ENCODE data around the gene RNASEH2A. TPM values are rescaled to one million over a fixed set of nuclear protein-coding genes. Genes with fewer than 3 reads are reported as not detected.

Gene RNASEH2A
- total RNA-seq, 1 donor from 2014 or later: 17.2 TPM

- DNase-seq (ENCODE audit: extremely low read depth, low read depth, low spot score): no peak
Observed at GRCh38 chr19:12782424-12783290, 23.7 kb upstream of the RNASEH2A start.

- no peak for DNase-seq (ENCODE audit: extremely low read depth, low read depth, low spot score)
Observed at GRCh38 chr19:12783291-12783848, 23.0 kb upstream of the RNASEH2A start.

- DNase-seq (ENCODE audit: extremely low read depth, low read depth, low spot score): no peak
Observed at GRCh38 chr19:12783849-12784393, 22.5 kb upstream of the RNASEH2A start.

- no peak for DNase-seq (ENCODE audit: extremely low read depth, low read depth, low spot score)
Observed at GRCh38 chr19:12784394-12784870, 22.0 kb upstream of the RNASEH2A start.

DNA sequence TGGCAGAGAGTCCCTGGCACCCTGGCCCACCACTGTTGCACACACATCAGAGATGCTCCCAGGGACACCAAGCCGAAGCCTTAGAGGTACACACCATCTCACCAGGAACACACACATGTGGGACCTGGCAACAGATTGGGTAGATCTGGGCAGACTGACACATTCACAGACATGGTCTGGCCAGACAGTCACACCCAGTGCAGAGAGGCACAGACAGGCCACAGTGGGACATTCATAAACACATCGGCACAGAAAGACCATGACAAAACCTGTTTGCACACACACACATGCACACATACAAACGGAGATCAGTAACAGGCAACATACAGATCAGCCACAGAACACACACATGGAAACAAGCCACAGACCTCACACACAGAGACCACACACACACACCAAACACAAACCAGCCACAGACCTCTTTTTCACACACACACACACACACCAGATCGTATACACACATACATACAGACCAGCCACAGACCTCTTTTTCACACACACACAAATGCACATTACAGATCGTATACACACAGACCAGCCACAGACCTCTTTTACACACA, 21.4 kb upstream of the RNASEH2A start:
- DNase-seq (ENCODE audit: extremely low read depth, low read depth, low spot score): no peak

DNA sequence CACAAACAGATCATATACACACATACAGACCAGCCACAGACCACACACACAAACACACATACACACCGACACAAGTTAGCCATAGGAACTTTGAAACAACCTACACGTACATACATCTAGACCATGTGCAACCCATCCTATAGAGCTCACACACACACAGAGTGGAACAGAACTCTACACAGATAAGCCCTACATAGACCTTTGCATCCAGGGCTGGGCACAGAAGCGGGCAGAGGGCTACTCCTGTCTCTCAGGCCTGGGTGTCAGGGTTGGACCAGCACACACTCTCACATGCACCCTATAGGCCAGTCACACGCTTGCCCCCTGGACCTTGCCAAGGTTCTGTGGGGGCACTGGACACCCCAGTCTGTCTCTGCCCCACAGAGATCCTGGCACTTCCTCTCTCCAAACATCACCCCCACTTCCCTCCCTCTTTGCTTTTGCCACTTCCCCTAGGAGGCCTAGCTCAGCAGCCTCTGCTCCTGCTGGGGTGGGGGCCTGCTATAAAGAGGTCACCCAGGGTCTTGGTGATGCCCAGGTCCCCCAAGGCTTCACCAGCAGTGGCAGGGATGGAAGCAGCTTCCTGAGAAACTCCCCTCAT, 20.9 kb upstream of the RNASEH2A start:
- no peak for DNase-seq (ENCODE audit: extremely low read depth, low read depth, low spot score)

DNA sequence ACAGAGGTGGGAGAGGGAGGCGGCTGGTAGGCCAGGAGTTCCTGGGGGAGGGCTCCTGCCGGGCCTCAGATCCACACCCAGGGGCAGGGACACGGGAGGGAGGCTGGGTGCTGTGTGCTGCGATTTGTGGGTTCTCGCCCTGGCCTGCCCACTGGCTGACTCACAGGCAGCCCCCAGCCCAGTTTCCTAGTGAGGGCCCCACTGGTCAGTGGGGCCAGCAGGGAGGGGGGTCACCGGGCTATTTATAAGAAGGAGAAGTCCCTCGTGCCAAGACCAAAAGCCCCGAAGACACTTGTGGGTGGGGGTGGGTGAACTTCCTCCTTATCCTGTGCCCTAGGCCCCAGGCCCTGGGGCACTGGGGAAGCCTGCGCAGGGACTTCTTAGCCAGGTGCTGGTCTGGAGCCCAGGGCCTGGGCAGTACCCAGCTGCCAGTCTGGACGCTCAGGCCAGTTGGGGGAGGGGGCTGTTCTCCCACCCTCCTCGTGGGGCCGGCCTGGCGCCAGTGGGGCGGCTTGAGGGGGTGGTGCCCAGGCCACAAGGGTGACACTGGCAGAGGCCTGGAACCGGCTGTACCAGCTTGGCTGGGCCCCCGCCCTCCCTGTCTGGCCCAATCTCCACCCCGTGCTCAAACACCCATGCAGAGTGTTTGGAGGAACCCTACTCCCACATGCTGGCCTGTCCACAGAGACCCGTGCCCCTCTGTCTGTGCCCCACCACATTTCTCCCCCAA, 20.1 kb upstream of the RNASEH2A start:
- DNase-seq (ENCODE audit: extremely low read depth, low read depth, low spot score): no peak

- no peak for DNase-seq (ENCODE audit: extremely low read depth, low read depth, low spot score)
Observed at GRCh38 chr19:12786952-12787351, 19.4 kb upstream of the RNASEH2A start.

DNA sequence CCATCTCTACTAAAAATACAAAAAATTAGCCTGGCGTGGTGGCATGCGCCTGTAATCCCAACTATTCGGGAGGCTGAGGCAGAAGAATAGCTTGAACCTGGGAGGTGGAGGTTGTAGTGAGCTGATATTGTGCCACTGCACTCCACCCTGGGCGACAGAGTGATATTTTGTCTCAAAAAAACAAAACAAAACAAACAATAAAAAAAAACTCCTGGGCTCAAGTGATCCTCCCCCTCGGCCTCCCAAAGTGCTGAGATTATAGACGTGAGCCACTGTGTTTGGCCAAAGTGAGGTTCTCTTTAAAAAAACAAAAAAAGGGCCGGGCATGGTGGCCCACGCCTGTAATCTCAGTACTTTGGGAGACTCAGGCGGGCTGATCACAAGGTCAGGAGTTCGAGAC, 18.9 kb upstream of the RNASEH2A start:
- DNase-seq (ENCODE audit: extremely low read depth, low read depth, low spot score): no peak

GRCh38 chr19:12788042-12788681, 18.2 kb upstream of the RNASEH2A start:
- no peak for DNase-seq (ENCODE audit: extremely low read depth, low read depth, low spot score)

GRCh38 chr19:12788682-12789097, 17.7 kb upstream of the RNASEH2A start:
- DNase-seq (ENCODE audit: extremely low read depth, low read depth, low spot score): no peak

GRCh38 chr19:12789098-12789903, 17.1 kb upstream of the RNASEH2A start:
- DNase-seq (ENCODE audit: extremely low read depth, low read depth, low spot score): no peak

DNA sequence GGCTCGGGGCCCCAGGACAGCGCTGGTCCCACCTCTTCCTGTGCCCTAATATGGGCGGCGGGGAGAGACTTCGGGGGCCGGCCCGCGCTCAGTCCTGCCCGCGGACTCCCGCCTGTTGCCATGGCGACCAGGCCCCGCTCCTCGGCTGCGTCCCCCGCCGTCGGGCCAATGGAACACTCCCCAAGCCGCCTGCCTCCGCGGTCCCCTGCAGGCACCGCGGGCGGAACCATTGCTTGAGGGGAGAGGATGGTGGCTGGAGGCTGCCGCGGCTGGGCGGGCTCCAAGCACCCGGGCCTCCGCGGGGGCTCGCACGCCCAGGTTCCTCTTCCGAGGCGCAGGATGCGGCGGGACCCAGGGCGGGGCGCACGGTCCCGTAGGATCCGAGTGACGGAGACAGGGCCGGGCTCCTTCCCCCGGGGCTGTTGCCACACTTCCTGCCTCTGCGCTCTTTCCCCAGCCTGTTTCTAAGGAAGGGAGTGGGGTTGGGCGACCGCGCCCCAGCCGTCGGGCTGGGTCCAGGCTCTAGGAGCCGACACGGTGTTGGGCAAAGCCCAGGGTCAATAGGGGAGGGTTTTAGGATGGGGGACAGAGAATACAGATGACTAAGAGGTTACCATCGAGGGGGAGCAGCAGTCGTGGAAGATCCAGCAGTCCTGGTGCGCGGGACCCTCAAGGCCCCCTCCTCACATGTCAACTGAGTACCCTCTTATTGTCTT, 16.3 kb upstream of the RNASEH2A start:
- no peak for DNase-seq (ENCODE audit: extremely low read depth, low read depth, low spot score)

GRCh38 chr19:12790628-12791344, 15.6 kb upstream of the RNASEH2A start:
- DNase-seq (ENCODE audit: extremely low read depth, low read depth, low spot score): no peak

DNA sequence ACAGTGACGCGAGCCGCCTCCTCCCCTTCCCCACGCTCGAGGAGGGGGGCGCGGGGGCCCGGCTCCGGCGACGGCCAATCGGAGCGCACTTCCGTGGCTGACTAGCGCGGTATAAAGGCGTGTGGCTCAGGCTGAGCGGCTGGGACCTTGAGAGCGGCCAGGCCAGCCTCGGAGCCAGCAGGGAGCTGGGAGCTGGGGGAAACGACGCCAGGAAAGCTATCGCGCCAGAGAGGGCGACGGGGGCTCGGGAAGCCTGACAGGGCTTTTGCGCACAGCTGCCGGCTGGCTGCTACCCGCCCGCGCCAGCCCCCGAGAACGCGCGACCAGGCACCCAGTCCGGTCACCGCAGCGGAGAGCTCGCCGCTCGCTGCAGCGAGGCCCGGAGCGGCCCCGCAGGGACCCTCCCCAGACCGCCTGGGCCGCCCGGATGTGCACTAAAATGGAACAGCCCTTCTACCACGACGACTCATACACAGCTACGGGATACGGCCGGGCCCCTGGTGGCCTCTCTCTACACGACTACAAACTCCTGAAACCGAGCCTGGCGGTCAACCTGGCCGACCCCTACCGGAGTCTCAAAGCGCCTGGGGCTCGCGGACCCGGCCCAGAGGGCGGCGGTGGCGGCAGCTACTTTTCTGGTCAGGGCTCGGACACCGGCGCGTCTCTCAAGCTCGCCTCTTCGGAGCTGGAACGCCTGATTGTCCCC, 14.9 kb upstream of the RNASEH2A start, which contains the start of gene JUNB:
Gene JUNB, plus strand, starts transcription at position 142 of the 706 bp plus-strand sequence. Its CDS starts 286 bp downstream, at position 428.
- no peak for DNase-seq (ENCODE audit: extremely low read depth, low read depth, low spot score)

GRCh38 chr19:12792051-12792852, 14.1 kb upstream of the RNASEH2A start:
- DNase-seq (ENCODE audit: extremely low read depth, low read depth, low spot score): no peak
